Mesendoderm (in vitro differentiated cells): ENCODE measurements around the gene HMGCLL1.

ENCODE experiments used
- DNase-seq: peaks from one replicate; pipeline ENCODE4 v3.0.0; 2013
- H2AK5ac ChIP-seq: 2 replicates; pipeline ENCODE4 v1.6.1; 2013; ENCODE audit warnings: low read length, inconsistent platforms
- H2BK120ac ChIP-seq: 2 replicates; pipeline ENCODE4 v1.6.1; 2013; ENCODE audit warnings: low read depth, mild to moderate bottlenecking, low read length, moderate library complexity, mixed read lengths
- H2BK15ac ChIP-seq: replicated peaks from 2 replicates; pipeline ENCODE4 v1.6.1; 2013; ENCODE audit warnings: low read depth, mild to moderate bottlenecking, moderate library complexity
- H2BK5ac ChIP-seq: 2 replicates; pipeline ENCODE4 v1.6.1; 2013; ENCODE audit warnings: low read length, inconsistent platforms
- H3K18ac ChIP-seq: 2 replicates; pipeline ENCODE4 v1.6.1; 2013; ENCODE audit warnings: mild to moderate bottlenecking, low read length, mixed read lengths
- H3K23ac ChIP-seq: one replicate; pipeline ENCODE4 v1.6.1; 2013; ENCODE audit warnings: low read length
- H3K27ac ChIP-seq: 2 replicates; pipeline ENCODE4 v1.5.1; 2013; ENCODE audit warnings: low read depth, mild to moderate bottlenecking, inconsistent platforms, low read length, moderate library complexity
- H3K27me3 ChIP-seq: 2 replicates; pipeline ENCODE4 v1.6.1; 2013; ENCODE audit warnings: low read length, control low read depth, mild to moderate bottlenecking, inconsistent platforms; ENCODE audit not compliant: insufficient read depth, poor library complexity
- H3K36me3 ChIP-seq: 2 replicates; pipeline ENCODE4 v1.6.1; 2013; ENCODE audit warnings: low read length, inconsistent platforms; ENCODE audit not compliant: control insufficient read depth, insufficient read depth
- H3K4ac ChIP-seq: one replicate; pipeline ENCODE4 v1.6.1; 2013; ENCODE audit warnings: low read depth, mild to moderate bottlenecking, low read length, moderate library complexity
- H3K4me1 ChIP-seq: 2 replicates; pipeline ENCODE4 v1.6.1; 2013; ENCODE audit warnings: low read depth, low read length, inconsistent platforms; ENCODE audit not compliant: control insufficient read depth
- H3K4me2 ChIP-seq: 2 replicates; pipeline ENCODE4 v1.6.1; 2013; ENCODE audit warnings: low read length
- H3K4me3 ChIP-seq: 2 replicates; pipeline ENCODE4 v1.5.1; 2013; ENCODE audit warnings: mild to moderate bottlenecking, low read length
- H3K56ac ChIP-seq: one replicate; pipeline ENCODE4 v1.6.1; 2013; ENCODE audit warnings: low read length
- H3K79me1 ChIP-seq: 2 replicates; pipeline ENCODE4 v1.6.1; 2013; ENCODE audit warnings: low read length, inconsistent platforms
- H3K79me2 ChIP-seq: 2 replicates; pipeline ENCODE4 v1.6.1; 2013; ENCODE audit warnings: mild to moderate bottlenecking, low read length; ENCODE audit not compliant: control insufficient read depth, insufficient read depth
- H3K9ac ChIP-seq: 2 replicates; pipeline ENCODE4 v1.6.1; 2013; ENCODE audit warnings: low read length, inconsistent platforms
- H4K5ac ChIP-seq: one replicate; pipeline ENCODE4 v1.6.1; 2013; ENCODE audit warnings: low read length
- H4K8ac ChIP-seq: one replicate; pipeline ENCODE4 v1.6.1; 2013; ENCODE audit warnings: low read depth, mild to moderate bottlenecking, control low read depth, low read length, moderate library complexity
- WGBS: extraction: QIAGEN DNeasy Blood & Tissue Kit; methylation state at CpG from one replicate; pipeline ENCODE4 v1.1.7; 2013; ENCODE audit warnings: low lambda C conversion rate, missing lambda C conversion rate; ENCODE audit not compliant: insufficient coverage; ENCODE audit errors: extremely low coverage; 5-methylcytosine and 5-hydroxymethylcytosine counted together

Gene HMGCLL1

DNA sequence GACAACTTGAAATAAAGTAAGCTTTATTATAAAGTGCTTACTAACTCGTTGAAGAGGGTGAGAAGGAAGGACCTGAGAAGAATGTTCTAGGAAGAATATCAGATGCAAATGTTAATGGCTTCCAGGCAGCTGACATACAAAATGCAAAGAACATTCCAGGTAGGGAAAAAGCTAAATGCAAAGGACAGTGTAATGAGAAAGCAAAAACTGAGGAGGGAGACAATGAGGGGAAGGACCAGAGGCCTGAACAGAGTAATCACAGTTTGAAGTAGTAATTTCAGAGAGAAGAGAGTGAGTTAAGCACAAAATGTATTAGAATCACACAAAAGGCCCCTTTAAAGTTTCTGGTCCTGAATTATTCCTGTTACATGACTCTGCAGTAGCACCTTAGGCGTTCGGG is 81.3 kb downstream of the HMGCLL1 start:
- no peak overlapping the region for H2BK5ac ChIP-seq
- H4K5ac ChIP-seq = no peak overlapping the region
- H3K79me2 ChIP-seq = no peaks in the 10 kb centered on the region
- H3K4ac ChIP-seq = no peak overlapping the region
- no peaks in the 10 kb centered on the region for H3K27me3 ChIP-seq
- WGBS = no CpG with 5 or more reads among the region's 3 CpGs
- no peaks in the 10 kb centered on the region for H3K4me1 ChIP-seq
- no peak overlapping the region for H2AK5ac ChIP-seq
- H3K9ac ChIP-seq = no peak overlapping the region
- H4K8ac ChIP-seq = no peak overlapping the region
- H3K27ac ChIP-seq = no peak overlapping the region
- peak; percentile 22 for DNase-seq
- no peak overlapping the region for H2BK120ac ChIP-seq
- H3K23ac ChIP-seq = no peak overlapping the region
- H2BK15ac ChIP-seq = no peak overlapping the region
- H3K36me3 ChIP-seq = no peaks in the 10 kb centered on the region
- no peak overlapping the region for H3K4me3 ChIP-seq
- no peak overlapping the region for H3K56ac ChIP-seq
- H3K4me2 ChIP-seq = no peak overlapping the region
- H3K79me1 ChIP-seq = no peaks in the 10 kb centered on the region
- no peak overlapping the region for H3K18ac ChIP-seq

- DNase-seq = no peak
- Histone ChIP-seq H2BK5ac (no peak overlapping the region), H2AK5ac (no peak overlapping the region), H3K27me3 (no peaks in the 10 kb centered on the region), H3K9ac (no peak overlapping the region), H3K36me3 (no peaks in the 10 kb centered on the region), H4K8ac (no peak overlapping the region), H2BK15ac (no peak overlapping the region), H3K18ac (no peak overlapping the region), H4K5ac (no peak overlapping the region), H3K4me3 (no peak overlapping the region), H3K23ac (no peak overlapping the region), H3K27ac (no peak overlapping the region), H3K4me1 (no peaks in the 10 kb centered on the region), H3K4me2 (no peak overlapping the region), H2BK120ac (no peak overlapping the region), H3K4ac (no peak overlapping the region), H3K79me1 (no peaks in the 10 kb centered on the region), H3K56ac (no peak overlapping the region), H3K79me2 (no peaks in the 10 kb centered on the region)
- WGBS = no CpG with 5 or more reads among the region's 1 CpG
These were observed 82.8 kb downstream of the HMGCLL1 start for GRCh38 chr6:55496201-55496600.

DNA sequence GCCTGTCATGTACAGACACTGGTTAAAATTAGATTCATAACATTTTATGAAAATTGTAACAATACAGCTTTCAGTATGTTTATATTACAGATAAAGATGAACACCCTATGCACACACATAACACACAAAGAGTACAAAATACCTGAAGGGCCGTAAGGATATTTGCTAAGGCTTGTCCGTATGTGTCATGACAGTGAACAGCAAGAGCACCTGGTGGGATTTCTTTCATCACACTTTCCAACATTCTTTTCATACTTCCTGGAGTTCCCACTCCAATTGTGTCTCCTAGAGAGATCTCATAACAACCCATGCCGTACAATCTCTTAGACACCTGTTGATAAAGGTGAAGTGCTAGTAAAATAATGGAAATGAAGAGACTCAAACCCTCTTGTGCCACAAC is 83.7 kb downstream of the HMGCLL1 start:
- Histone ChIP-seq H3K4ac (no peak overlapping the region), H3K9ac (no peak overlapping the region), H3K79me2 (no peaks in the 10 kb centered on the region), H4K5ac (no peak overlapping the region), H4K8ac (no peak overlapping the region), H3K4me1 (no peaks in the 10 kb centered on the region), H3K36me3 (no peaks in the 10 kb centered on the region), H2BK5ac (no peak overlapping the region), H2BK120ac (no peak overlapping the region), H3K56ac (no peak overlapping the region), H3K27ac (no peak overlapping the region), H3K79me1 (no peaks in the 10 kb centered on the region), H2AK5ac (no peak overlapping the region), H3K4me3 (no peak overlapping the region), H3K4me2 (no peak overlapping the region), H2BK15ac (no peak overlapping the region), H3K27me3 (no peaks in the 10 kb centered on the region), H3K23ac (no peak overlapping the region), H3K18ac (no peak overlapping the region)
- WGBS = no CpG with 5 or more reads among the region's 3 CpGs
- DNase-seq = no peak

- no peak for DNase-seq
- no peak overlapping the region for H3K4me2 ChIP-seq
- H3K56ac ChIP-seq = no peak overlapping the region
- H4K5ac ChIP-seq = no peak overlapping the region
- no peaks in the 10 kb centered on the region for H3K27me3 ChIP-seq
- no peaks in the 10 kb centered on the region for H3K79me2 ChIP-seq
- no peak overlapping the region for H3K4ac ChIP-seq
- no peak overlapping the region for H4K8ac ChIP-seq
- no peaks in the 10 kb centered on the region for H3K36me3 ChIP-seq
- no peaks in the 10 kb centered on the region for H3K4me1 ChIP-seq
- no peak overlapping the region for H3K9ac ChIP-seq
- no peak overlapping the region for H2AK5ac ChIP-seq
- H3K79me1 ChIP-seq = no peaks in the 10 kb centered on the region
- no peak overlapping the region for H3K27ac ChIP-seq
- 100% methylated on average over 1 of the region's 2 CpGs for WGBS
- no peak overlapping the region for H3K23ac ChIP-seq
- no peak overlapping the region for H3K18ac ChIP-seq
- no peak overlapping the region for H2BK120ac ChIP-seq
- H2BK5ac ChIP-seq = no peak overlapping the region
- no peak overlapping the region for H2BK15ac ChIP-seq
- H3K4me3 ChIP-seq = no peak overlapping the region
These were observed 84.6 kb downstream of the HMGCLL1 start for GRCh38 chr6:55494411-55494810.

DNA sequence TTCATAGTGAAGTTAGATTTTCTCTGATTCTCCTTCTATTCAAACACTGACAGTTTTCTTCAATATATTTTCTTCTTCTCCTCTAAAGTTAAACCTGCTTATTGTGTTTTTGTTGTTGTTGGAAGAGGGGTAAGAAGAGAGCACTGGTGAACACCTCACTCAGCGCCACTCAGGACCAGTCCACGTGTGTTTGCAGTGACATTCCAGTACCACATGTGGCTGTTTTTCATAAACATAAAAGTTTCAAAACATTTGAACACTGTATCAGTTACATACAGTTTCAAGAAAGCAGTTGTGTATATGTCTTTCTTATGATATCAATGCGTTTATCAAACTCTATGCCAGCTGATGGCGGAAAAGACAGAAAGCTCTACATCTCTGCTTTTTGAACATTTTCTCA is 86.7 kb downstream of the HMGCLL1 start:
- no peak overlapping the region for H3K4ac ChIP-seq
- no CpG with 5 or more reads among the region's 4 CpGs for WGBS
- no peak overlapping the region for H3K4me3 ChIP-seq
- no peaks in the 10 kb centered on the region for H3K36me3 ChIP-seq
- no peak overlapping the region for H3K27ac ChIP-seq
- H4K5ac ChIP-seq = no peak overlapping the region
- H3K9ac ChIP-seq = no peak overlapping the region
- no peak overlapping the region for H3K56ac ChIP-seq
- H3K4me2 ChIP-seq = no peak overlapping the region
- no peak overlapping the region for H3K18ac ChIP-seq
- H2BK120ac ChIP-seq = no peak overlapping the region
- H3K79me1 ChIP-seq = no peaks in the 10 kb centered on the region
- no peak overlapping the region for H4K8ac ChIP-seq
- no peak overlapping the region for H2BK5ac ChIP-seq
- H3K79me2 ChIP-seq = no peaks in the 10 kb centered on the region
- no peak overlapping the region for H2AK5ac ChIP-seq
- no peaks in the 10 kb centered on the region for H3K27me3 ChIP-seq
- H2BK15ac ChIP-seq = no peak overlapping the region
- no peak for DNase-seq
- H3K4me1 ChIP-seq = no peaks in the 10 kb centered on the region
- H3K23ac ChIP-seq = no peak overlapping the region

DNA sequence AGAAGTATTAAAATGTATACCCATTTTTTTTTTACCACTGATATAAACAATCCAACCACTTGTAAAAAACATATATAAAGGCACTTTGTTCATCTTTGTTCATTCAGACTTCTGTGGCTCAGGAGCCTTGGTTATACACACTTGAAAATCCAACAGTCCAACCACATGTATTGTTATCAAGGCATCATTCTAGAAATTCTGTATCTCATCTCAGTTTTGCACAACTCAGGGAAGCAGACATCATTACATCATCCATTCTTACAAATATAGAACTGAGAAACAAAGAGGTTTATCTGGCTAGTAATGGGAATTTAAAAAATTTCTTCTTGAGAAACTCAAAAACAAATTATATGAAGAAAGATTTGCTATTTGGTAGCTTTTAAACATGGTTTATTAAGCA is 88.1 kb downstream of the HMGCLL1 start:
- Histone ChIP-seq H3K4me3 (no peak overlapping the region), H3K9ac (no peak overlapping the region), H3K27me3 (no peaks in the 10 kb centered on the region), H3K79me1 (no peaks in the 10 kb centered on the region), H3K23ac (no peak overlapping the region), H3K79me2 (no peaks in the 10 kb centered on the region), H3K27ac (no peak overlapping the region), H3K56ac (no peak overlapping the region), H3K4ac (no peak overlapping the region), H2BK5ac (no peak overlapping the region), H3K36me3 (no peaks in the 10 kb centered on the region), H2BK120ac (no peak overlapping the region), H3K18ac (no peak overlapping the region), H4K8ac (no peak overlapping the region), H2AK5ac (no peak overlapping the region), H4K5ac (no peak overlapping the region), H3K4me1 (no peaks in the 10 kb centered on the region), H2BK15ac (no peak overlapping the region), H3K4me2 (no peak overlapping the region)
- DNase-seq = no peak
